B cell (primary cell): ENCODE data around the gene RGCC. TPM values are rescaled to one million over a fixed set of nuclear protein-coding genes. Genes with fewer than 3 reads are reported as not detected.

ENCODE experiments used
- ATAC-seq: fragments of 200-7000 bp; cut with Tn5 transposase; one replicate; pipeline ENCODE4 v1.10.0; 2021; ENCODE audit warnings: low read depth, mild to moderate bottlenecking, moderate number of reproducible peaks, moderate library complexity
- CTCF ChIA-PET: fragments of 350-600 bp; sonication (Branson Sonifier 250); formaldehyde crosslinking; loops from one replicate; lab custom pipeline; 2021; ENCODE audit warnings: antibody characterized with exemption, inconsistent platforms; lab: Charles Lee
- POLR2A ChIA-PET: fragments of 350-600 bp; sonication (Branson Sonifier 250); formaldehyde crosslinking; loops from one replicate; lab custom pipeline; 2021; ENCODE audit warnings: antibody characterized with exemption; lab: Charles Lee
- DNase-seq: peaks from one replicate; pipeline ENCODE4 v3.0.0; 2013
- H2AFZ ChIP-seq: 2 replicates; pipeline ENCODE4 v1.6.1; 2012; ENCODE audit warnings: mild to moderate bottlenecking, low read depth, low read length; ENCODE audit not compliant: insufficient read depth, poor library complexity, severe bottlenecking
- H3K27ac ChIP-seq, 2 donors: 1 replicate in 1 of 2; 2 replicates in 1 of 2; pipeline ENCODE4 v1.5.1; 2012 to 2013; ENCODE audit warnings: low read length in 2 of 2, mild to moderate bottlenecking in 2 of 2, moderate library complexity in 1 of 2
- H3K27me3 ChIP-seq, 4 experiments: fragments of 200-600 bp in 1 of 4; sonication (generic) in 1 of 4; replicated peaks in 1 of 4; 1 replicate in 2 of 4; 2 replicates in 2 of 4; pipeline versions ENCODE4 v1.6.1 to v1.7.0; 2013 to 2016; ENCODE audit warnings: low read length in 3 of 4, mild to moderate bottlenecking in 2 of 4, mixed read lengths in 1 of 4, moderate library complexity in 1 of 4; ENCODE audit not compliant: insufficient read depth in 4 of 4, control insufficient read depth in 3 of 4; ENCODE audit errors: control extremely low read depth in 1 of 4
- H3K36me3 ChIP-seq, 2 experiments: replicated peaks in 1 of 2; 1 replicate in 1 of 2; 2 replicates in 1 of 2; pipeline versions ENCODE4 v1.6.1 to v1.7.1; 2013; ENCODE audit warnings: low read length in 1 of 2; ENCODE audit not compliant: insufficient read depth in 2 of 2, control insufficient read depth in 1 of 2; ENCODE audit errors: control extremely low read depth in 1 of 2, extremely low read depth in 1 of 2
- H3K4me1 ChIP-seq, 2 donors: fragments of 200-600 bp in 1 of 2; sonication (generic) in 1 of 2; 1 replicate in 1 of 2; 2 replicates in 1 of 2; pipeline versions ENCODE4 v1.5.1 to v1.6.1; 2013 to 2017; ENCODE audit warnings: low read length in 2 of 2; ENCODE audit not compliant: control insufficient read depth in 2 of 2, insufficient read depth in 2 of 2
- H3K4me2 ChIP-seq: replicated peaks from 2 replicates; pipeline ENCODE3; 2012; ENCODE audit warnings: mild to moderate bottlenecking, low read depth, low read length; ENCODE audit not compliant: poor library complexity, severe bottlenecking
- H3K4me3 ChIP-seq, 5 experiments: fragments of 200-600 bp in 1 of 5; sonication (generic) in 1 of 5; 1 replicate in 3 of 5; 2 replicates in 2 of 5; pipeline versions ENCODE4 v1.5.1 to v1.7.0; 2011 to 2016; ENCODE audit warnings: low read length in 4 of 5, mild to moderate bottlenecking in 4 of 5, low read depth in 2 of 5, control low read depth in 1 of 5, moderate library complexity in 1 of 5; ENCODE audit not compliant: insufficient read depth in 1 of 5; ENCODE audit errors: control extremely low read depth in 1 of 5, extremely low read depth in 1 of 5
- H3K79me2 ChIP-seq: fragments of 200-600 bp; sonication (generic); one replicate; pipeline ENCODE4 v1.6.0; 2016; ENCODE audit warnings: low read length; ENCODE audit not compliant: control insufficient read depth, insufficient read depth
- H3K9ac ChIP-seq: fragments of 200-600 bp; sonication (generic); 2 replicates; pipeline ENCODE4 v1.6.1; 2017; ENCODE audit warnings: mild to moderate bottlenecking, low read length, moderate library complexity
- H3K9me3 ChIP-seq, 3 donors: one replicate each; pipeline versions ENCODE4 v1.6.1 to v1.7.1; 2013; ENCODE audit warnings: low read length in 2 of 3; ENCODE audit not compliant: control insufficient read depth in 2 of 3, insufficient read depth in 1 of 3; ENCODE audit errors: control extremely low read depth in 1 of 3
- H4K20me1 ChIP-seq: 2 replicates; pipeline ENCODE4 v1.6.0; 2012; ENCODE audit warnings: mild to moderate bottlenecking, low read length; ENCODE audit not compliant: insufficient read depth, control insufficient read depth, poor library complexity, severe bottlenecking
- H3K27ac Mint-ChIP-seq: one replicate; pipeline ENCODE4 v1.8.0; 2021; ENCODE audit warnings: mixed read lengths
- H3K27me3 Mint-ChIP-seq: one replicate; pipeline ENCODE4 v1.8.0; 2021; ENCODE audit warnings: mixed read lengths
- H3K4me1 Mint-ChIP-seq: one replicate; pipeline ENCODE4 v1.8.0; 2021; ENCODE audit warnings: mixed read lengths
- H3K4me3 Mint-ChIP-seq: one replicate; pipeline ENCODE4 v1.8.0; 2021; ENCODE audit warnings: mixed read lengths
- H3K9me3 Mint-ChIP-seq: one replicate; pipeline ENCODE4 v1.8.0; 2022; ENCODE audit warnings: mixed read lengths; ENCODE audit not compliant: insufficient read depth
- CTCF ChIP-seq: fragments of 200-600 bp; IDR thresholded peaks from one replicate; pipeline ENCODE4 v1.8.0; 2022; ENCODE audit warnings: antibody characterized with exemption, mild to moderate bottlenecking
- EZH2 ChIP-seq: IDR thresholded peaks from 2 replicates; pipeline ENCODE4 v1.6.1; 2012; ENCODE audit warnings: borderline replicate concordance, low read depth, mild to moderate bottlenecking, moderate library complexity, low read length; ENCODE audit not compliant: insufficient read depth, poor library complexity, severe bottlenecking
- WGBS: methylation state at CpG from one replicate; pipeline ENCODE4 v1.1.5; 2013; ENCODE audit warnings: missing lambda C conversion rate; ENCODE audit not compliant: insufficient coverage; 5-methylcytosine and 5-hydroxymethylcytosine counted together
- intact Hi-C: fragments of 100-400 bp; cut with micrococcal nuclease; formaldehyde crosslinking; loops from one replicate; pipeline ENCODE4 v1.10.0; 2022
- polyA minus RNA-seq: library from RNA; depleted of rRNA, polyadenylated mRNA; stranded (reverse); fragments of >200 nt; gene quantifications from 2 replicates; pipeline ENCODE4 v1.2.3, GENCODE V29; 2012
- polyA plus RNA-seq: library from polyadenylated mRNA; depleted of rRNA; stranded (reverse); fragments of >200 nt; gene quantifications from 2 replicates; pipeline ENCODE4 v1.2.3, GENCODE V29; 2012
- total RNA-seq, 2 donors: library from RNA; stranded (reverse); fragments of 120-200 nt in 1 of 2; gene quantifications; 1 replicate in 1 of 2; 2 replicates in 1 of 2; pipeline versions ENCODE4 v1.2.3 to v1.2.4, GENCODE V29; 2013 to 2022

Gene RGCC
- total RNA-seq (6.5 and 8.0 TPM in 2 replicates), polyA plus RNA-seq (16.0 and 41.5 TPM in 2 replicates), polyA minus RNA-seq (15.3 and 20.3 TPM in 2 replicates)
- total RNA-seq (2013) = 5.8 TPM

- TF ChIP-seq EZH2 (no peak), CTCF (no peak)
- Histone ChIP-seq H3K4me1 (peaks cover 27% of the 10 kb centered on the region in 2 donors), H3K9ac (peak within 1 kb of the TSS; percentile 75), H3K27me3 (peaks cover 0 to 48% (median 15%) of the 10 kb centered on the region in 4 experiments), H3K79me2 (no peaks in the 10 kb centered on the region), H3K27ac (peak within 1 kb of the TSS in 1 of 2 donors; percentile 49), H3K9me3 (peaks cover 0 to 12% (median 0%) of the 10 kb centered on the region in 3 donors), H3K36me3 (no peaks in the 10 kb centered on the region), H4K20me1 (peaks cover 12% of the 10 kb centered on the region), H3K4me3 (peak within 1 kb of the TSS; percentile 25 to 71 (median 60)), H3K4me2 (peak within 1 kb of the TSS; percentile 99), H2AFZ (peak within 1 kb of the TSS; percentile 71)
- intact Hi-C loops = loop anchor here (2.0 to 10.0 kb wide), 4 partner anchors 148 to 588 kb away; partner anchors contain the start of genes DGKH and VWA8
- POLR2A ChIA-PET = interaction anchor here (0.6 kb wide), 1 partner anchor 44 kb away, joined by 4 read pairs; no protein-coding TSS in a partner anchor
- Mint-ChIP-seq H3K27me3 (peaks cover 38% of the 10 kb centered on the region), H3K9me3 (no peaks in the 10 kb centered on the region), H3K27ac (peak within 1 kb of the TSS; percentile 32), H3K4me3 (peak within 1 kb of the TSS; percentile 82), H3K4me1 (peaks cover 28% of the 10 kb centered on the region)
- CTCF ChIA-PET = interaction anchor here (1.8 kb wide), 1 partner anchor 195 kb away, joined by 8 read pairs; no protein-coding TSS in a partner anchor
- DNase-seq (peak; percentile 89), ATAC-seq (peak; percentile 75)
- whole genome bisulfite sequencing = 9% methylated on average over 90 of the region's 92 CpGs
These were observed at the start of gene RGCC for GRCh38 chr13:41456768-41457588. RGCC (plus strand) TSS chr13:41457550; CDS start chr13:41457708, 158 bp downstream.

GRCh38 chr13:41408121-41408520, 49.2 kb upstream of the RGCC start:
- ATAC-seq (no peak), DNase-seq (no peak)
- Mint-ChIP-seq H3K9me3 (no peaks in the 10 kb centered on the region), H3K27me3 (peaks cover 23% of the 10 kb centered on the region), H3K4me1 (no peaks in the 10 kb centered on the region), H3K27ac (no peak overlapping the region), H3K4me3 (no peak overlapping the region)
- H3K27me3 ChIP-seq = no peaks in the 10 kb centered on the region
- no peak overlapping the region for H3K4me3 ChIP-seq
- H3K4me1 ChIP-seq = no peaks in the 10 kb centered on the region
- intact Hi-C loops = no loop called here
- TF ChIP-seq CTCF (no peak), EZH2 (no peak)
- ChIA-PET CTCF (interaction anchor here (1.0 kb wide), 1 partner anchor 244 kb away, joined by 4 read pairs; no protein-coding TSS in a partner anchor), POLR2A (no interaction called here)
- no peak overlapping the region for H3K27ac ChIP-seq
- no peak overlapping the region for H3K4me2 ChIP-seq
- peaks cover 0 to 4% (median 0%) of the 10 kb centered on the region in 3 donors for H3K9me3 ChIP-seq
- H3K79me2 ChIP-seq = no peaks in the 10 kb centered on the region
- H4K20me1 ChIP-seq = no peaks in the 10 kb centered on the region
- H3K36me3 ChIP-seq = no peaks in the 10 kb centered on the region
- H3K9ac ChIP-seq = no peak overlapping the region
- no peak overlapping the region for H2AFZ ChIP-seq
